WTC11 (cell line): ENCODE results near the gene ANKS6. TPM values are rescaled to one million over a fixed set of nuclear protein-coding genes. Genes with fewer than 3 reads are reported as not detected.

ENCODE experiments used
- ATAC-seq: fragments of 200-7000 bp; cut with Tn5 transposase; 2 replicates; pipeline ENCODE4 v1.10.0; 2021; ENCODE audit warnings: mild to moderate bottlenecking, moderate library complexity
- CTCF ChIA-PET: fragments of 300-600 bp; sonication (Branson Sonifier 250); formaldehyde crosslinking; loops from one replicate; lab custom pipeline; 2021; ENCODE audit warnings: antibody characterized with exemption; lab: Charles Lee
- POLR2A ChIA-PET: fragments of 350-600 bp; sonication (Branson Sonifier 250); formaldehyde crosslinking; loops from one replicate; lab custom pipeline; 2021; ENCODE audit warnings: antibody characterized with exemption; lab: Charles Lee
- DNase-seq: peaks from one replicate; pipeline ENCODE4 v3.0.0; 2021; ENCODE audit warnings: low spot score
- H3K27ac Mint-ChIP-seq: 2 replicates; pipeline ENCODE4 v1.8.0; 2021; ENCODE audit warnings: mixed read lengths
- H3K27me3 Mint-ChIP-seq: 2 replicates; pipeline ENCODE4 v1.8.0; 2021; ENCODE audit warnings: low read depth, mild to moderate bottlenecking, moderate library complexity, mixed read lengths
- H3K36me3 Mint-ChIP-seq: 2 replicates; pipeline ENCODE4 v1.8.0; 2021; ENCODE audit warnings: mixed read lengths
- H3K4me1 Mint-ChIP-seq: 2 replicates; pipeline ENCODE4 v1.8.0; 2022; ENCODE audit warnings: mixed read lengths
- H3K4me3 Mint-ChIP-seq: 2 replicates; pipeline ENCODE4 v1.8.0; 2021; ENCODE audit warnings: mild to moderate bottlenecking, moderate library complexity, mixed read lengths
- H3K9me3 Mint-ChIP-seq: 2 replicates; pipeline ENCODE4 v1.8.0; 2021; ENCODE audit warnings: mixed read lengths
- ATF1 ChIP-seq: sonication (generic); formaldehyde crosslinking; IDR thresholded peaks from 2 replicates; pipeline ENCODE4 v1.8.1; 2023; ENCODE audit warnings: mild to moderate bottlenecking, moderate library complexity, missing genetic modification reagents
- ATF2 ChIP-seq: sonication (generic); formaldehyde crosslinking; IDR thresholded peaks from 2 replicates; pipeline ENCODE4 v1.8.1; 2022; ENCODE audit warnings: low read depth, missing genetic modification reagents, borderline replicate concordance
- CBFB ChIP-seq: sonication (generic); formaldehyde crosslinking; IDR thresholded peaks from 2 replicates; pipeline ENCODE4 v1.8.1; 2022; ENCODE audit warnings: mild to moderate bottlenecking, low read depth, missing genetic modification reagents
- E2F5 ChIP-seq: sonication (generic); formaldehyde crosslinking; IDR thresholded peaks from 2 replicates; pipeline ENCODE4 v1.8.1; 2022; ENCODE audit warnings: mild to moderate bottlenecking, moderate library complexity, missing genetic modification reagents
- GABPB1 ChIP-seq: sonication (generic); formaldehyde crosslinking; IDR thresholded peaks from 2 replicates; pipeline ENCODE4 v1.8.1; 2023; ENCODE audit warnings: mild to moderate bottlenecking, missing genetic modification reagents
- GRHL2 ChIP-seq: fragments of 250-450 bp; sonication (Bioruptor Pico); IDR thresholded peaks from 2 replicates; pipeline ENCODE4 v1.8.0; 2022; ENCODE audit warnings: mild to moderate bottlenecking, moderate library complexity; ENCODE audit not compliant: insufficient replicate concordance, severe bottlenecking
- JAZF1 ChIP-seq: fragments of 250-450 bp; sonication (Bioruptor Pico); IDR thresholded peaks from 2 replicates; pipeline ENCODE4 v1.9.0; 2021; ENCODE audit warnings: moderate library complexity, mild to moderate bottlenecking, inconsistent platforms
- MAX ChIP-seq: sonication (generic); formaldehyde crosslinking; IDR thresholded peaks from 2 replicates; pipeline ENCODE4 v1.8.0; 2022; ENCODE audit warnings: mild to moderate bottlenecking, missing genetic modification reagents
- NFYB ChIP-seq: sonication (generic); formaldehyde crosslinking; conservative IDR thresholded peaks from 2 replicates; pipeline ENCODE4 v1.8.0; 2022; ENCODE audit warnings: low read depth, missing genetic modification reagents
- NR3C1 ChIP-seq: sonication (generic); formaldehyde crosslinking; conservative IDR thresholded peaks from 2 replicates; pipeline ENCODE4 v1.8.1; 2023; ENCODE audit warnings: low read depth, mild to moderate bottlenecking, missing genetic modification reagents
- RORB ChIP-seq: fragments of 250-450 bp; sonication (Bioruptor Pico); IDR thresholded peaks from 2 replicates; pipeline ENCODE4 v1.9.0; 2021; ENCODE audit warnings: mild to moderate bottlenecking
- TCF7 ChIP-seq: sonication (generic); formaldehyde crosslinking; IDR thresholded peaks from 2 replicates; pipeline ENCODE4 v1.8.0; 2022; ENCODE audit warnings: mild to moderate bottlenecking, low read depth, missing genetic modification reagents, moderate library complexity
- TEAD1 ChIP-seq: sonication (generic); formaldehyde crosslinking; IDR thresholded peaks from 2 replicates; pipeline ENCODE4 v1.8.0; 2022; ENCODE audit warnings: mild to moderate bottlenecking, missing genetic modification reagents
- USF2 ChIP-seq: sonication (generic); formaldehyde crosslinking; IDR thresholded peaks from 2 replicates; pipeline ENCODE4 v1.8.1; 2023; ENCODE audit warnings: mild to moderate bottlenecking, missing genetic modification reagents, moderate library complexity
- ZMAT4 ChIP-seq: fragments of 250-450 bp; sonication (Bioruptor Pico); IDR thresholded peaks from 2 replicates; pipeline ENCODE4 v1.9.0; 2021; ENCODE audit warnings: mild to moderate bottlenecking
- ZNF138 ChIP-seq: sonication (generic); formaldehyde crosslinking; conservative IDR thresholded peaks from 2 replicates; pipeline ENCODE4 v1.8.1; 2022; ENCODE audit warnings: mild to moderate bottlenecking, moderate library complexity, missing genetic modification reagents
- ZNF281 ChIP-seq: sonication (generic); formaldehyde crosslinking; IDR thresholded peaks from 2 replicates; pipeline ENCODE4 v1.8.0; 2023; ENCODE audit warnings: mild to moderate bottlenecking, missing genetic modification reagents
- ZNF317 ChIP-seq: sonication (generic); formaldehyde crosslinking; IDR thresholded peaks from 2 replicates; pipeline ENCODE4 v1.8.1; 2023; ENCODE audit warnings: low read depth, mild to moderate bottlenecking, moderate library complexity, missing genetic modification reagents, borderline replicate concordance
- ZNF396 ChIP-seq: fragments of 250-450 bp; sonication (Bioruptor Pico); IDR thresholded peaks from 2 replicates; pipeline ENCODE4 v1.8.0; 2021; ENCODE audit warnings: mild to moderate bottlenecking, moderate library complexity, borderline replicate concordance
- ZNF416 ChIP-seq: fragments of 250-450 bp; sonication (Bioruptor Pico); IDR thresholded peaks from 2 replicates; pipeline ENCODE4 v1.9.0; 2021; ENCODE audit warnings: mild to moderate bottlenecking, inconsistent platforms
- ZNF671 ChIP-seq: fragments of 250-450 bp; sonication (Bioruptor Pico); IDR thresholded peaks from 2 replicates; pipeline ENCODE4 v1.8.0; 2021; ENCODE audit warnings: mild to moderate bottlenecking
- total RNA-seq: library from RNA; stranded (reverse); gene quantifications from 3 replicates; pipeline ENCODE4 v1.2.3, GENCODE V29; 2021
- TF ChIP-seq, protein P1 (sequence below): fragments of 250-450 bp; sonication (Bioruptor Pico); conservative IDR thresholded peaks from 2 replicates; pipeline ENCODE4 v1.9.0; 2021; ENCODE audit warnings: mild to moderate bottlenecking
- TF ChIP-seq, protein P2 (sequence below): sonication (generic); formaldehyde crosslinking; IDR thresholded peaks from 2 replicates; pipeline ENCODE4 v1.8.1; 2022; ENCODE audit warnings: missing genetic modification reagents, borderline replicate concordance

ANKS6 gene
- total RNA-seq, 1 experiment from 2014 or later = 65.1 TPM

- CTCF ChIA-PET = interaction anchor here (2.6 kb wide), 1 partner anchor 63 kb away, joined by 9 read pairs; no protein-coding TSS in a partner anchor
These were observed 42.0 kb upstream of the ANKS6 start for GRCh38 chr9:98838155-98838867.

DNA sequence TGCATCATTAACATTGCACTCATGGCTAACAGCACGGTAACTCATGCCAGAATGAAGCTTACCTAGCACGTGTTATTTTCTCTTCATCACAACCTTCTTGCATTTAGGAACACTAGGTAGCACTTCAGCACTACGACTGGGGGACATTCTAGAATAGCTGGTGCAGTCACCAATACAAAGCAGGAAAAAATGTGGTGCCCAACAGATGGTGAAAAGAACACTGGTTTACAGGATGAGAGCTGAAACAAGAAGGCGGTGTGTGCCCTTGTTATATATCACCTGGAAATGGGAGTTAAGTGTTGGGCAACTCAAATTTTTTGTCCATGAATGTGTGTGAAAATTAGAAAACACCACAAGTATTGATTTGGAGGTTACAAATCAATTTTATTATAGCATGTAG lies 41.2 kb upstream of the ANKS6 start:
- DNase-seq (no peak), ATAC-seq (no peak)
- H3K27ac Mint-ChIP-seq = no peak overlapping the region
- H3K4me1 Mint-ChIP-seq = peaks cover 8% of the 10 kb centered on the region
- POLR2A ChIA-PET = no interaction called here
- peaks cover 20% of the 10 kb centered on the region for H3K36me3 Mint-ChIP-seq
- no peak overlapping the region for H3K4me3 Mint-ChIP-seq
- CTCF ChIA-PET = no interaction called here
- H3K27me3 Mint-ChIP-seq = no peaks in the 10 kb centered on the region
- no peaks in the 10 kb centered on the region for H3K9me3 Mint-ChIP-seq
- TF ChIP-seq E2F5 = no peak
- TF ChIP-seq NR3C1 (CRISPR knock-in tag) = no peak
- TF ChIP-seq NFYB (CRISPR knock-in tag) = no peak
- TF ChIP-seq ZMAT4 (CRISPR knock-in tag) = no peak
- no peak for TF ChIP-seq USF2 (CRISPR knock-in tag)
- TF ChIP-seq, protein P1, sequence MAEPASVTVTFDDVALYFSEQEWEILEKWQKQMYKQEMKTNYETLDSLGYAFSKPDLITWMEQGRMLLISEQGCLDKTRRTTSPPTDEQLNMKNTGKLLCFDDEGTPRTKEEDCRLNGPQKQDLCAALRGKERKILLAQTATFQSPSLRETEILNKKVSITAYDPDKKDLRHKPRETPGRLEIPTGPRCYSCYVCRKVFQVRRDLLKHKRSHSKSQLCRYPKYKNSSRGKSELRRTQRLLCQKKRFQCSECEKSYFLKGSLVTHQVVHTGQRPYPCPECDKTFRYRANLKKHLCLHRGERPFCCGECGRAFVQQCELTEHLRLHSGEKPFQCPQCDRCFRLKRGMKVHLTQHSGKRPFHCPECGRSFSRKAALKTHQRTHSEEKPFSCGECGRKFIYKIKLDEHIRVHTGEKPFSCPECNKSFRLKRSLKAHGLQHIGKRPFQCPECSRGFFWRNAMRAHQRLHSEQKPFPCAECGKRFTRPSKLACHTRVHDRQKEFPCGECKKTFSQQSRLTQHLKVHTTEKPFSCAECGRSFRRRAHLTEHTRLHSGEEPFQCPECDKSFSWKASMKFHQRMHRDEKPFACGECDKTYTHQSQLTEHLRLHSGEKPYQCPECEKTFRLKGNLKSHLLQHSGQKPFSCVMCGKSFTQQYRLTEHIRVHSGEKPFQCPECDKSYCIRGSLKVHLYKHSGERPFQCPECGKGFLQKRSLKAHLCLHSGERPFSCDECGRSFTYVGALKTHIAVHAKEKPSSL (CRISPR knock-in tag) = no peak
- no peak for TF ChIP-seq ZNF396 (CRISPR knock-in tag)
- TF ChIP-seq ZNF281 (CRISPR knock-in tag) = no peak
- TF ChIP-seq TEAD1 (CRISPR knock-in tag) = no peak

More at GRCh38 chr9:98838155-98838867, 42.0 kb upstream of the ANKS6 start:
- no peaks in the 10 kb centered on the region for H3K9me3 Mint-ChIP-seq
- no peak for DNase-seq
- no peak; the same call in 1 of the 2 replicates for ATAC-seq
- H3K36me3 Mint-ChIP-seq = peaks cover 13% of the 10 kb centered on the region
- H3K27ac Mint-ChIP-seq = peak overlapping the region; percentile 57; the same call in 1 of the 2 replicates
- POLR2A ChIA-PET = no interaction called here
- TF ChIP-seq JAZF1 (CRISPR knock-in tag) = no peak
- TF ChIP-seq ATF1 (CRISPR knock-in tag) = no peak
- no peak for TF ChIP-seq ATF2
- TF ChIP-seq ZNF138 (CRISPR knock-in tag) = no peak
- TF ChIP-seq, protein P2, sequence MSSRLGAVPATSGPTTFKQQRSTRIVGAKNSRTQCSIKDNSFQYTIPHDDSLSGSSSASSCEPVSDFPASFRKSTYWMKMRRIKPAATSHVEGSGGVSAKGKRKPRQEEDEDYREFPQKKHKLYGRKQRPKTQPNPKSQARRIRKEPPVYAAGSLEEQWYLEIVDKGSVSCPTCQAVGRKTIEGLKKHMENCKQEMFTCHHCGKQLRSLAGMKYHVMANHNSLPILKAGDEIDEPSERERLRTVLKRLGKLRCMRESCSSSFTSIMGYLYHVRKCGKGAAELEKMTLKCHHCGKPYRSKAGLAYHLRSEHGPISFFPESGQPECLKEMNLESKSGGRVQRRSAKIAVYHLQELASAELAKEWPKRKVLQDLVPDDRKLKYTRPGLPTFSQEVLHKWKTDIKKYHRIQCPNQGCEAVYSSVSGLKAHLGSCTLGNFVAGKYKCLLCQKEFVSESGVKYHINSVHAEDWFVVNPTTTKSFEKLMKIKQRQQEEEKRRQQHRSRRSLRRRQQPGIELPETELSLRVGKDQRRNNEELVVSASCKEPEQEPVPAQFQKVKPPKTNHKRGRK (CRISPR knock-in tag) = no peak
- no peak for TF ChIP-seq ZNF671
- no peak for TF ChIP-seq TCF7 (CRISPR knock-in tag)
- TF ChIP-seq GRHL2 (CRISPR knock-in tag) = no peak
- TF ChIP-seq RORB = no peak
- TF ChIP-seq MAX (CRISPR knock-in tag) = no peak
- TF ChIP-seq ZNF416 = no peak
- no peak for TF ChIP-seq ZNF317 (CRISPR knock-in tag)
- no peak for TF ChIP-seq GABPB1
- TF ChIP-seq, protein P1 (CRISPR knock-in tag) = no peak
- no peak for TF ChIP-seq CBFB (CRISPR knock-in tag)
- H3K27me3 Mint-ChIP-seq = no peaks in the 10 kb centered on the region
- H3K4me1 Mint-ChIP-seq = peaks cover 8% of the 10 kb centered on the region
- no peak overlapping the region for H3K4me3 Mint-ChIP-seq
